Activated CD8-positive, alpha-beta memory T cell treated with anti-CD3 and anti-CD28 coated beads, Interleukin-2, amount 50 U/mL, for 1 hour (primary cell): ENCODE data around the gene BCAS3.

Source experiments
- DNase-seq: peaks from one replicate; pipeline ENCODE4 v3.0.0-alpha.2; 2020; ENCODE audit errors: extremely low read depth

Gene BCAS3

DNA sequence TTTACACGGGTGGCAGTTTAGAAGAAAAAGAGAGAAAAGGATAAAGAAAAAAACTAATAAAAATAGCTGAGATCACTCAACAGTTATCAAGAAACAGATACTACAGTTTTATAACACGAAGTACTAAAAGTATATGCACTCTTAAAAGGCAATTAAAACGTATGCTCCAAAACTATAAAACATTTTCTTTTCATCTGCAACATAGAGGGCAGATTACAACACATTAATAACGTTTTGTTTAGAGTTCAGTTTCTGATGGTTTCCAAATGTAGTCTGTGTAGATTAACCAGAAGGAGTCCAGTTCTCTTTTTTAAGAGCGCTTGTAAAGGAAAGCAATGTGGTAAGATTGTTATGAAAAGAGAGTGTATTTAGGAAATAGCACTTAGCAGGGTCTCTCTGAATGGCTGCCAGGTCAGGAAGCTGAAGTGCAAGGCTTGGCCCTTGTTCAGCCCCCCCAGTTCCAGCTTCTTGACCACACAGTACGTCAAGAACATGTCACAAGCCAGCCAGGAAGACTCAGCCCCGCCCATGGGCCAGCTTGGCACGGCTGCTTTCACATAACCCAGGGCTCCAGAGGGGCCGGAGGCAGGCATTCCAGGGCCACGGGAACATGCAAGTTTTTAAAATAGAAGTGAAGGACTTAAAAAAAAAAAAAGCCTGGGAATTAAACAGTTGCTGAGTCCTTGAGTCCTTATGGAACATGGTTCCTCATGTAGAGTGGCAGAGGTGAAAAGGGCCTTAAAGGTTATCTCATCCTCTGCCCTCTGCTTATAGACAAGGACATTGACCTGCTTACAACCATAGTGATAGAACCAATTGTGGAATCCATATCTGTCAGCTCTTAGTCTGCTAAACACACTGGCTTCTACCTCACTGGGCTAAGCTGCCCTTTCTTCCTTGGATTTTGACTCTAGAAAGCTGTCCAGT lies 574.6 kb downstream of the BCAS3 start:
- DNase-seq: no peak

GRCh38 chr17:61253362-61253761 lies 575.7 kb downstream of the BCAS3 start:
- DNase-seq: no peak

GRCh38 chr17:61253937-61254574 lies 576.4 kb downstream of the BCAS3 start:
- DNase-seq: no peak

GRCh38 chr17:61254904-61255303 lies 577.3 kb downstream of the BCAS3 start:
- no peak for DNase-seq

DNA sequence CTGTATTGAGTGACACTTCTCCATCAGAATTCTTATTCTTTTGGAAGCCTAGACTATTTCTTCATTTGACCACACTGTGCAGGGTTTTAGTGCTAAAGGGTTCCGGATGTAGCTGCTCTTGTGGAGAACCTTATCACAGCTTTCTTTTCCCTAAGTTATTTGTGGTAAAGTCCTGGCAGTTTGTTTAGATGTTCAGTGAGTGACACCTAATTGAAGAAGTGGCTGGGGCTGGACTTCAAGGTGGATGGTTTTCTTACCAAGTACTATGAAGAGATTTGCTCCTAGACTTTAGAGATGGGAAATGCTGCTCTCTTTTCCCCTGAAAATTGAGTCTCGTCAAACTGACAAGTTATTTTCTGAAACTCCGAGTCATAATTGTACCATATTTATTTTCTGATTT lies 578.0 kb downstream of the BCAS3 start:
- DNase-seq: no peak

DNA sequence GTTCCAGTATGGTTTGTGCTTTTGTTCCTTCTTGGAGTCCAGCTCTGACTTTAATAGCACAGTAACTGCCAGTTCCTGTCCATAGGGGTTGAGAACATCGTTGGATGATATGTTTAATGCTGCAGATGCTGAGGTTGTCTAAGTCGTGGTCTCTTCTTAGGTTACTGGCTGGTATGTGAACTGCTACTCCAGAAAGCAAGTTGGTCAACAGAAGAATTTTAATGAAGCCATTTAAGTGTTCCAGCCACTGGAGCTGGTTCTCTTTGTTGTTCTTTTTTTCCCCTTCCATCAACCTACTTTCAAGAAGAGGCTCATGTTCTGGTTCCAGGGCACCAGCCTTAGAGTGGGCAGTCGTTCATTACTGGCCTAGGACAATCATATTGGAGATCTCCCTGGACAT lies 581.7 kb downstream of the BCAS3 start:
- no peak for DNase-seq

DNA sequence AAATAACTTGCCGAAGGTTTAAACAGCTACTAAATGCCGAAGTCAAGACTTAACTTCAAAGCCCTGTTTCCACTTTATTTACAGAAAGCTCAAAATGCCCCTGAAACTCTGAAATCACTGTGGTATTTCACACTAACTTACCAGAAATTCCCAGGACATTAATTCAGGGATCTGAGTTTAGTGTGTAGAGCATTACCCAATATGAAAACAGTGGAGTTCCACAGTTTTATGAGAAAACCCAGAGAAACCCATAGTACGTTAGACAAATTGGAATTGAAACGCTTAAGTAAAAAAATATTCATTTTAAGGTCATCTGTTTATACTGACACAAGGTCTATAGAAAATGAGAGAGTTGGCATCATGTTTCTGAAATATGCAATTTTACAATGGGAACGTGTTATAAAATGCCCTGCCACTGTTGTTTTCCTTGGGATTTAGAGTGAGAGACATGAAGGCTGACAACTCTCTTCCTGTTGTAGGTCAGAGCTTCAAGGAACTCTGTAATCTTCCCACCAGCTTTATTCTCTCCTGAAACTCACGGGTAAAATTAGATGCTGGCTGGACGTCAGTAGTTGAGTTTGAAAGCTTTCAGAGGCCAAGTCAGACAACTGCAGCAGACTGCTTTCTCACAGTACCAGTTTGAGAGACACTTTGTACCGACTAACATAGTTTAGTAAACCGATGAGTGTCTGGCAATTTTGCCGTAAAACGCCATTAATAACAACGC lies 582.6 kb downstream of the BCAS3 start:
- no peak for DNase-seq

DNA sequence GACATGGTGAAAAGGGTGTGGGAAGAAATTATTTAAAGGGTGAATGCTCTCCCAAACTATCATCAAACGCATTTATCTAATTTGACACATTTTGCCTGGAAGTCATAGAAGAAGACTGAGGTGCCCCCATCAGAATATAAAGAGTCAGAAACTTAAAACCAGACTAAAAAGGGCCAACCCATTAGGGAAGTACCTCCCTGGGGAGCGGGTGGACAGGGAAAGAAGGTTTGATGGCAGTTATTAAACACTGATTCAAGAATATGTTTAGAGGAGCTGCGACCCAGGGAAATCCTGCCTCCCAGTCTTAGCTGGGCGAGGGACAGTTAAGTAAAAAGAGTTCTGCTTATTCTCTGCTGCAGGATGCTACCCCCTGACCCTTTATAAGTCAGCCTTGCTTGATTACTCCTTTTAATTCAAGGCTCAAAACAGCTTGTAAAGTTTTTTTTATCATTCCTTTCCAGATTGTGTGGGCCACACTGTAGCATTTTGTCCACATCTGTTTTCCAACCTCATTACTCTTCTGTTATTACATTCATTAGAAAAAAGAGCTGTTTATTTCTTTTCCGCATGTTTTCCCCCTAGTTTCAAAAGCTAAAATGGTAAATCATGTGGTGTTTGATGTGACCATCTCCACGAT lies 583.5 kb downstream of the BCAS3 start:
- DNase-seq: no peak

- DNase-seq: no peak
These were observed 587.7 kb downstream of the BCAS3 start for GRCh38 chr17:61265397-61265796.

GRCh38 chr17:61267847-61268246 lies 590.2 kb downstream of the BCAS3 start:
- no peak for DNase-seq

GRCh38 chr17:61275395-61275794 lies 597.7 kb downstream of the BCAS3 start:
- no peak for DNase-seq

DNA sequence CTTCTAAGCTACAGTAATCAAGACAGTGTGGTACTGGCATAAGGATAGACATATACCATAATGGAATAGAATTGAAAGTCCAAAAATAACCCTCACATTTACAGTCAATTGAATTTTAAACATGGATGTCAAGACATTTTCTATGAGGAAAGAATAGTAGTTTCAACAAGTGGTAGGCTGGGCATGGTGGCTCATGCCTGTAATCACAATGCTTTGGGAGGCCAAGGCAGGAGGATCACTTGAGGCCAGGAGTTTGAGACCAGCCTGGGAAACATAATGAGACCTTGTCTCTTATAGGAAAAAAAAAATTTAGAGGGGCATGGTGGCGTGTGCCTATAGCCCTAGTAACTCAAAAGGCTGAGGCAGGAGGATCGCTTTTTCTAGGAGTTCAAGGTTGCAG lies 599.2 kb downstream of the BCAS3 start:
- DNase-seq: no peak

GRCh38 chr17:61279476-61280145 lies 602.0 kb downstream of the BCAS3 start:
- no peak for DNase-seq

GRCh38 chr17:61280338-61280737 lies 602.7 kb downstream of the BCAS3 start:
- DNase-seq: no peak

GRCh38 chr17:61280851-61281250 lies 603.2 kb downstream of the BCAS3 start:
- DNase-seq: no peak

DNA sequence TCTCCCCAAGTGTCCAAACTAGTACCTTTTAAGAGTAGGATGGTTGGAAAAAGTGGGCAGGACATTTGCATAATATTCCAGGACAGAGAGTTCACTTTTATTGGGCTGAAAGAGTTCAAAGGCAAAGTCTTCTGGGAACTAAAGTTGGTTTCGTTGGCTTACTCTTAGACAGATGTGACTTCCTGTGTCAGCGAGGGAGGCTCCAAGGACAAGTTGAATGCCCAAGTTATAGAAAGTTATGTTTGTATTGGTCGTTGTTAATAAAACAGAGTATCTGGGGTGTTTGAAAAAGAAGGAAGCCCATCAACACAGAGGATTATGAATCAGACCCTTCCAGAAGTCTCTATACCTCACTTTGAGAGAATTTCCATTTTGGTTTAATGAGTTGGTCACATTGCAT lies 604.7 kb downstream of the BCAS3 start:
- no peak for DNase-seq

DNA sequence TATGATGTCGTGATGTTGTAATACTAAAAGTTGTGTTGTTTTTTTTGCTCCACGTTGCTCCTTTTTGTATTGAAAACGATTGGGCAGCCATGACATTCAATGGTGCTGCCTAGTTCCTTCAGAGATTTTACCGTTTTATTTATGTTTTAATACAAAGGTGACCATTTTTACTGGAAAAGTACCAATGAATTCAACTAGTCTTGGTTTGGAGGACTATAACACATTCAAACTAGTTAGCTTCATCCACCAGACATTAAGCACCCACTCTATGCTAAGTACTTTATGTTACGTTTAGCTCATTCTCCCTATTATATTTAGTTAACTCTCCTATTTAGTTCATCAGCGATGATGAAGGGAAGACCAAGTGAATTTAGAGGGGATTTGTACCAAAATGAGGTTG lies 605.4 kb downstream of the BCAS3 start:
- DNase-seq: no peak

DNA sequence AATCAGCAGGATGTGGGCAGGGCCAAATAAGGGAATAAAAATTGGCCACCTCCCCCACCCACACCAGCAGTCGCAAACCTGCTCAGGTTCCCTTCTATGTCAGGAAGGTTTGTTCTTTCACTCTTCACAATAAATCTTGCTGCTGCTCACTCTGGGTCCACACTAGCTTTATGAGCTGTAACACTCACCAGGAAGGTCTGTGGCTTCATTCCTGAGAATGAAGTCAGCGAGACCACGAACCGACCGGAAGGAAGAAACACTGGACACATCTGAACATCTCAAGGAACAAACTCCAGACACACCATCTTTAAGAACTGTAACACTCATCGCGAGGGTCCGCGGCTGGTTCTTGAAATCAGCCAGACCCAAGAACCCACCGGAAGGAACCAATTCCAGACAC lies 606.5 kb downstream of the BCAS3 start:
- DNase-seq: no peak

DNA sequence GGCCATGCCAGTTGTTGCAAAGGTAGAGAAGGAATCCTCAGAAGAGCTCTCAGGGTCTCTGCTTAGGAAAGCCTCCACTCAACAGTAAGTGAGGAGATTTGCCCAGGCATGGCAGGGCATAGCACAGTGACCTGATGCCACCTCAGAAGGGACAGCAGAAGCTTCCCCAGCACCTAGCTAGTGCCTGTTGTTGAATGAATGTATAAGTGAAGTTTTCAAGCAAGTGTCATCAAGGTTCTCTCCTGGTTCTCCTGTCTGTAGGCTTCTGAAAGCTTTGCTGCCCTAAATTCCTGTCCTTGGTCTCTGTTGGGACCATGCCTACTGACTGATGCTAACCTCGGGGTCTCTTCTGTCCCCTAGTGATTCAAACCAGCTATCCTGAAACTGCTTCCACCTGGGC lies 607.1 kb downstream of the BCAS3 start:
- DNase-seq: no peak

GRCh38 chr17:61285526-61286320 lies 608.1 kb downstream of the BCAS3 start:
- DNase-seq: no peak

DNA sequence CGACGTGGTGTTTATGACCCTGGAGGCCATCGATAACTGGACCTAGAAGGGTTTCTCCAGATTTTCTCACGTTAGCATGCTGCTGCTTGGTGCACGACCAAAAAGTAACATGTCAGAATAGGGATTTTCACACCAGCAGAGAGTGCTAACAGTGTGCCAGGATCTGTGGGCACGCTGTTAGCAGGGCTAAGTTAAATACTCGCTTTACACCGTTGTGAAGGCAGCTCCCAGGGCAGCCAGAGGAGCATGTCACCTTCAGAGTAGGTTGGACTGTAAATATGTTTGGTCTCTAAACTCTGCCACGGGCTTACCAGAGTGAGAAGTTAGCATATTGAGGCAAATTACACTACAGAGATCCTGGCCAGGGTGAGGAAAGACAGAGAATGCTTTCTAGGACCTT lies 608.8 kb downstream of the BCAS3 start:
- DNase-seq: no peak
